Panc1 (cell line): ENCODE measurements around the gene USP44. TPM values are rescaled to one million over a fixed set of nuclear protein-coding genes. Genes with fewer than 3 reads are reported as not detected.

ENCODE experiments used
- ATAC-seq: fragments of 200-7000 bp; cut with Tn5 transposase; 2 replicates; pipeline ENCODE4 v1.9.1; 2020; ENCODE audit warnings: mild to moderate bottlenecking, moderate library complexity
- BruUV-seq: library from RNA; stranded (reverse); fragments of 400-500 nt; replicated peaks from 2 replicates; lab custom pipeline; 2021; lab: Mats Ljungman, UMichigan
- CTCF ChIA-PET: fragments of 300-600 bp; sonication (Branson Sonifier 250); formaldehyde crosslinking; loops from one replicate; lab custom pipeline; 2022; ENCODE audit warnings: antibody characterized with exemption; lab: Charles Lee
- POLR2A ChIA-PET: fragments of 300-600 bp; sonication (Branson Sonifier 250); formaldehyde crosslinking; loops from one replicate; lab custom pipeline; 2022; ENCODE audit warnings: antibody characterized with exemption; lab: Charles Lee
- DNase-seq: peaks from one replicate; pipeline ENCODE4 v3.0.0-alpha.2; 2010; ENCODE audit warnings: low read depth, low spot score
- H3K27ac ChIP-seq: 2 replicates; pipeline ENCODE4 v1.5.1; 2011; ENCODE audit warnings: mild to moderate bottlenecking, low read length, inconsistent platforms
- H3K27me3 ChIP-seq: fragments of 200-500 bp; sonication (Bioruptor generic); 2 replicates; pipeline ENCODE4 v1.6.0; 2014; ENCODE audit warnings: low read length, inconsistent platforms; ENCODE audit not compliant: control insufficient read depth, insufficient read depth
- H3K36me3 ChIP-seq: fragments of 200-500 bp; sonication (Bioruptor generic); 2 replicates; pipeline ENCODE4 v1.5.1; 2014; ENCODE audit warnings: inconsistent platforms, mild to moderate bottlenecking, low read length, moderate library complexity; ENCODE audit not compliant: control insufficient read depth, insufficient read depth
- H3K4me1 ChIP-seq: 2 replicates; pipeline ENCODE4 v1.5.1; 2011; ENCODE audit warnings: inconsistent platforms, mild to moderate bottlenecking, low read length, moderate library complexity; ENCODE audit not compliant: control insufficient read depth, insufficient read depth
- H3K4me3 ChIP-seq, 2 experiments: 2 replicates each; pipeline ENCODE4 v1.5.1; 2011 to 2012; ENCODE audit warnings: low read depth in 2 of 2, low read length in 2 of 2, mild to moderate bottlenecking in 2 of 2, inconsistent platforms in 1 of 2, moderate library complexity in 1 of 2
- H3K9me3 ChIP-seq: fragments of 200-500 bp; sonication (Bioruptor generic); 2 replicates; pipeline ENCODE4 v1.5.1; 2014; ENCODE audit warnings: low read depth, mild to moderate bottlenecking, inconsistent platforms, low read length, moderate library complexity; ENCODE audit not compliant: control insufficient read depth, insufficient read depth
- CTCF ChIP-seq: fragments of 450-650 bp; IDR thresholded peaks from 2 replicates; pipeline ENCODE4 v1.5.1; 2017; ENCODE audit warnings: mild to moderate bottlenecking
- POLR2AphosphoS5 ChIP-seq: IDR thresholded peaks from 2 replicates; pipeline ENCODE4 v1.6.1; 2012; ENCODE audit warnings: mild to moderate bottlenecking, low read depth, low read length, moderate library complexity
- REST ChIP-seq, 2 experiments: IDR thresholded peaks; 2 replicates each; pipeline ENCODE4 v1.6.1; 2011 to 2012; ENCODE audit warnings: low read depth in 2 of 2, control low read depth in 1 of 2, low read length in 1 of 2, mild to moderate bottlenecking in 1 of 2, moderate library complexity in 1 of 2; ENCODE audit not compliant: insufficient read depth in 1 of 2
- SIN3A ChIP-seq: IDR thresholded peaks from 2 replicates; pipeline ENCODE4 v1.6.1; 2012; ENCODE audit warnings: low read depth, mild to moderate bottlenecking, low read length, moderate library complexity, borderline replicate concordance; ENCODE audit not compliant: insufficient read depth
- TCF7L2 ChIP-seq: IDR thresholded peaks from 2 replicates; pipeline ENCODE4 v1.6.1; 2011; ENCODE audit warnings: mild to moderate bottlenecking, low read depth, low read length, inconsistent platforms
- in situ Hi-C: cut with HindIII; loops from 2 replicates; pipeline ENCODE4 v1.10.0; 2016; ENCODE audit warnings: low sequenced_read_pairs, low pct_unique_long_range_greater_than_20kb
- intact Hi-C: fragments of 100-400 bp; cut with micrococcal nuclease; formaldehyde crosslinking; loops from one replicate; pipeline ENCODE4 v1.10.0; 2022; ENCODE audit not compliant: unreplicated experiment
- total RNA-seq: library from RNA; stranded (reverse); gene quantifications from one replicate; pipeline ENCODE4 v1.2.1, GENCODE V29; 2021; ENCODE audit not compliant: unreplicated experiment

USP44 gene
- total RNA-seq, 1 experiment from 2014 or later = 0.10 TPM

GRCh38 chr12:95481072-95481471 lies 70.2 kb downstream of the USP44 start:
- Histone ChIP-seq H3K27ac (no peak overlapping the region), H3K9me3 (no peaks in the 10 kb centered on the region), H3K27me3 (no peaks in the 10 kb centered on the region), H3K4me3 (no peak overlapping the region), H3K36me3 (peaks cover 33% of the 10 kb centered on the region), H3K4me1 (no peaks in the 10 kb centered on the region)
- in situ Hi-C loops = no loop called here
- POLR2A ChIA-PET = no interaction called here
- intact Hi-C loops = no loop called here
- CTCF ChIA-PET = no interaction called here
- no peak for ATAC-seq
- no TSS peak for BruUV-seq
- TF ChIP-seq POLR2AphosphoS5 = no peak
- no peak for TF ChIP-seq SIN3A
- DNase-seq = no peak

- TF ChIP-seq REST (IDR thresholded peaks at IDR 0.05; ENCODE audit: insufficient read depth in 1 of 2, low read depth in 2 of 2, low read length in 1 of 2) = no peak
- no peak for TF ChIP-seq CTCF
- no peak for TF ChIP-seq SIN3A
- no peak for TF ChIP-seq POLR2AphosphoS5
- TF ChIP-seq TCF7L2 = no peak
- POLR2A ChIA-PET = no interaction called here
- ATAC-seq = 0 out of 2 replicates have a peak, but pooled peaks have one; percentile 30
- CTCF ChIA-PET = no interaction called here
- Histone ChIP-seq H3K9me3 (no peaks in the 10 kb centered on the region), H3K27ac (no peak overlapping the region), H3K36me3 (peaks cover 26% of the 10 kb centered on the region), H3K4me3 (no peak overlapping the region), H3K27me3 (no peaks in the 10 kb centered on the region), H3K4me1 (peaks cover 8% of the 10 kb centered on the region; the same call in 1 of the 2 replicates)
- DNase-seq = no peak
- intact Hi-C loops (no loop called here), in situ Hi-C loops (no loop called here)
- no TSS peak for BruUV-seq
These were observed 71.0 kb downstream of the USP44 start for GRCh38 chr12:95480230-95480629.

GRCh38 chr12:95474660-95474958 lies 76.7 kb downstream of the USP44 start:
- intact Hi-C loops = no loop called here
- TF ChIP-seq REST (IDR thresholded peaks at IDR 0.05; ENCODE audit: insufficient read depth in 1 of 2, low read depth in 2 of 2, low read length in 1 of 2) = no peak
- CTCF ChIA-PET = interaction anchor here (1.5 kb wide), 1 partner anchor 60 kb away, joined by 8 read pairs; no protein-coding TSS in a partner anchor
- BruUV-seq = no TSS peak
- Histone ChIP-seq H3K9me3 (no peaks in the 10 kb centered on the region), H3K27me3 (no peaks in the 10 kb centered on the region), H3K4me1 (peaks cover 9% of the 10 kb centered on the region; the same call in 1 of the 2 replicates), H3K4me3 (peak overlapping the region; percentile 67 to 94), H3K27ac (peak overlapping the region; percentile 98), H3K36me3 (peaks cover 21% of the 10 kb centered on the region)
- POLR2A ChIA-PET = interaction anchor here (0.6 kb wide), 1 partner anchor 110 kb away, joined by 4 read pairs; no protein-coding TSS in a partner anchor
- ATAC-seq = no peak
- in situ Hi-C loops = no loop called here
- DNase-seq = no peak
